Stimulated activated CD8-positive, alpha-beta memory T cell treated with anti-CD3 and anti-CD28 coated beads, Interleukin-7, amount 100 ng/mL, for 4 hours (primary cell): Measurements from ENCODE around the gene PGA3.
"Not testable (repeated sequence)": the region's sequence is repeated elsewhere in the genome, so short reads cannot be mapped to it uniquely, and the experiment has no call there.

Source experiments
- DNase-seq, 2 donors: peaks; one replicate each; pipeline ENCODE4 v3.0.0-alpha.2; 2020; ENCODE audit warnings: low read depth in 2 of 2

The PGA3 gene

GRCh38 chr11:61171907-61172306, 31.4 kb upstream of the PGA3 start:
- no peak for DNase-seq

- DNase-seq = no peak
These were observed 31.0 kb upstream of the PGA3 start for GRCh38 chr11:61172356-61172755.

- no peak for DNase-seq
These were observed 30.4 kb upstream of the PGA3 start for GRCh38 chr11:61172888-61173287.

GRCh38 chr11:61173456-61173855, 29.9 kb upstream of the PGA3 start:
- no peak for DNase-seq

GRCh38 chr11:61174273-61174672, 29.0 kb upstream of the PGA3 start:
- DNase-seq = no peak

- no peak for DNase-seq
These were observed 28.4 kb upstream of the PGA3 start for GRCh38 chr11:61174949-61175348.

- DNase-seq = no peak
These were observed 26.9 kb upstream of the PGA3 start for GRCh38 chr11:61176446-61176845.

GRCh38 chr11:61180205-61180604, 23.1 kb upstream of the PGA3 start:
- DNase-seq = not testable (repeated sequence)

GRCh38 chr11:61181489-61181888, 21.8 kb upstream of the PGA3 start:
- DNase-seq = no peak

GRCh38 chr11:61183645-61184044, 19.7 kb upstream of the PGA3 start:
- no peak for DNase-seq

GRCh38 chr11:61186504-61186903, 16.8 kb upstream of the PGA3 start:
- DNase-seq = no peak

- DNase-seq = peak; percentile 63 to 70
These were observed 15.7 kb upstream of the PGA3 start for GRCh38 chr11:61187505-61188130.

- no peak for DNase-seq
These were observed 13.4 kb upstream of the PGA3 start for GRCh38 chr11:61189933-61190332.

- no peak for DNase-seq
These were observed 9.7 kb upstream of the PGA3 start for GRCh38 chr11:61193596-61193995.

GRCh38 chr11:61194169-61194671, 9.1 kb upstream of the PGA3 start:
- no peak for DNase-seq

GRCh38 chr11:61194981-61195695, 8.2 kb upstream of the PGA3 start:
- no peak for DNase-seq

- no peak for DNase-seq
These were observed 7.6 kb upstream of the PGA3 start for GRCh38 chr11:61195719-61196118.

GRCh38 chr11:61198361-61198760, 5.0 kb upstream of the PGA3 start:
- DNase-seq = no peak

GRCh38 chr11:61198948-61199523, 4.3 kb upstream of the PGA3 start:
- DNase-seq = no peak

GRCh38 chr11:61201476-61201875, 1.8 kb upstream of the PGA3 start:
- no peak for DNase-seq

GRCh38 chr11:61203873-61204272, 558 bp downstream of the PGA3 start:
- not testable (repeated sequence) for DNase-seq

GRCh38 chr11:61204502-61205059, 1.3 kb downstream of the PGA3 start:
- DNase-seq = not testable (repeated sequence)
